GM03348 (cell line): ENCODE results near the gene GJB6.

Experiments
- DNase-seq: peaks from one replicate; pipeline ENCODE4 v3.0.0; 2012; ENCODE audit warnings: low spot score

GJB6 gene

GRCh38 chr13:20227288-20227687, 4.8 kb downstream of the GJB6 start:
- DNase-seq: no peak

DNA sequence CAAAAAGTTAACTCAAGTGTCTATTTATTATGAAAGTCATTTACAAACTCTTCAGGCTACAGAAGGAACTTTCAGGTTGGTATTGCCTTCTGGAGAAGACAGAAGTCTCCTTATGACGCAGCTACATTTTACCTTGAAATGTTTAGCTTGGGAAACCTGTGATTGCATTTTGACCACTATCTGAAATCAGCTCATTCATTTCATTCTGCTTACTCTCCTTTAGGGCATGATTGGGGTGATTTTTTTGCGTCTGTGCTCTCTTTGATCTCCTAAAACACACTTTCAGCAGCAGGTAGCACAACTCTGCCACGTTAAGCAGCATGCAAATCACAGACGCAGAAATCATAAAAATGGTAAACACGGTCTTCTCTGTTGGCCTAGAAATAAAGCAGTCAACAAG, 9.6 kb downstream of the GJB6 start:
- DNase-seq: no peak

GRCh38 chr13:20221772-20222171, 10.3 kb downstream of the GJB6 start:
- peak; percentile 45 for DNase-seq

DNA sequence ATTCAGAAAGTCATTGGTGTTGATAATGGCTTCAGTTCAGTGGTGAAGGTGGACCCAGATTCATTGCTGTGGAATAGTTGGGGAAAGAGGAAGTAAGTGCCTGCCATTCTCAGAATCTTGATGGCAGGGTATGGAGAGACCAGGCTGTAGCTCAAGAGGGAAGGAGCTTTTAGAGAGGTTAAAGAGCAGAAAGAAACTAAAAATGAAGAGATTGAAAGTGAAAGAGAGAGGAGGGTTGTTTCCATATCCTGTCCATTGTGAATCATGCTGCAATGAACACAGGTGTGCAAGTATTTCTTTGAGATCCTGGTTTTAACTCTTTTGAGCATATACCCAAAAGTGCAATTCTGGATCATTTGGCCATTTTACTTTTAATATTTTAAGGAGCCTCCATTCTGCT, 12.5 kb downstream of the GJB6 start:
- DNase-seq: no peak

GRCh38 chr13:20217168-20217567, 15.0 kb downstream of the GJB6 start:
- DNase-seq: no peak

DNA sequence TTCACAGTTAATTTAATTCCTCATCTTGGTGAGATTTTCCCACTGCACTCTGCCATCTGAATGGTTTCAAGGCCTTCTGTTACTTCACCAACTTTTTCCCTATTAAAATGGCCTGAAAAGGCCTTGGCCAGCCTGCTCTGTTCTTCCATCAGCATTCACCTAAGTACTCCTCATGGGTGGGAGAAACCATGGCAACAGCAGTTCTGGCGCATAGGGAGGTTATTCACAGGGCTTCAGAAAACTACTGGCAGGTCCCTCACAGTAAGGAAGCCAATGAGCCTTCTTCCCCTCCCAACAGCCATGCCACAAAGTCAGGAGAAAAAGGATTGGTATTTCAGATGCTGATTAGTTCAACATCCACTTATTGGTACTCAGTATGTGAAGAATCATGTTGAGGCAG, 22.2 kb downstream of the GJB6 start:
- DNase-seq: no peak

DNA sequence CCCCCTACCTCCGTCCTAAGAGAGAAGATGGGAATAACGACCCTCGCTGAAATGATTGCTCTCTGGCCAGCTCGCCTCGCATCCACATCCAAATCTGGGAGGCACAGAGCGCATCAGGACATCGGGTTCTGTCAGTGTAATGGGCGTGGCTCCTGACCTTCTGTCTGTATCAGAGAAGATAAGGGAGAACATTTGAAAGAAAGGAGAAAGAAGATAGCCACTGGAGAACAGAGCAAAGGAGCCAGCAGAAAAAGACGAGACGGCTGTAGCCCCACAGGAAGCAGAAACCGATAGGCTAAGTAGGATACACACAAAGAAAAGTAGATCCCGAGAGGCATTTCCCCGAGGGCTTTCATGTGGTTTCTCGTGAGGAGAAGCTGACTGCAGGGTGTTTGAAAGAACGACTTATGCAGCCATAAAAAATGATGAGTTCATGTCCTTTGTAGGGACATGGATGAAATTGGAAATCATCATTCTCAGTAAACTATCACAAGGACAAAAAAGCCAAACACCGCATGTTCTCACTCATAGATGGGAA, 25.4 kb downstream of the GJB6 start:
- no peak for DNase-seq

GRCh38 chr13:20206065-20206697, 25.9 kb downstream of the GJB6 start:
- DNase-seq: no peak

GRCh38 chr13:20198781-20199180, 33.3 kb downstream of the GJB6 start:
- no peak for DNase-seq

GRCh38 chr13:20197361-20197834, 34.7 kb downstream of the GJB6 start:
- peak; percentile 66 for DNase-seq

GRCh38 chr13:20195801-20196200, 36.3 kb downstream of the GJB6 start:
- no peak for DNase-seq

- DNase-seq: no peak
Measured at GRCh38 chr13:20193907-20194631, 38.0 kb downstream of the GJB6 start.

DNA sequence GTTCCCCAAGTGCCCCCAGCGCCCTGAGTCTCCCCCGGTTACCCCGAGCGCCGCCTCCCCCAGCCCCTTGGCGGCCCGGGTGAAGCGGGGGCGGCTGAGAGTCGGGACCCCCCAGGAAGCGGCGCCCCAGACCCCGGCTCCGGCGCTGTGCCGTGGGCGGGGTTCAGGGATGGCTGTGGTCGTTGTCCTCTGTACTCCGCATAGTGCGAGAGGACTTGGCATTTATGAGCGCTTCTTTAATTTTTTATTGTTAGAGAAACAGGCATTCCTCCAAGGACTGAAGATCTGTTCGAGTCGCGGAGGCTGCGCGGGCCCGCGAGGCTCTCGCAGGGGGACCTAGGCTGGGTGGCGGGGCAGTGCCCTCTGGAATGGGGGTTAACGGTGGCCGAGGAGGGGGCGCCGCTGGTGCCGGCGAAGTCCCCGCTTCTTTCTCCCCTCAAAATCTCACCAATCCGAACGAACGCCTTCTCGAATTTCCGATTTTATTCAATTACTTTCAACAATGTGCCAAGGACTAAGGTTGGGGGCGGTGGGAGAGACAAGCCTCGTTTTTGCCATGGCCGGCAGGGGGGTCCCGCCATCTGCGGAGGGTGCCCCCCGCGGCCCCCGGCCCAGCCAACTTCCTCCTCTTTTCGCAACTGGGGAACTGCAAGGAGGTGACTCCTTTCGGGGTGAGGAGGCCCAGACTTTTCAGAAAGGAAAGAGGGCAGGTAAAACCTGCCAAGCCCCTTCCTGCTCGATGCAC, 38.8 kb downstream of the GJB6 start:
- DNase-seq: peak; percentile 42

DNA sequence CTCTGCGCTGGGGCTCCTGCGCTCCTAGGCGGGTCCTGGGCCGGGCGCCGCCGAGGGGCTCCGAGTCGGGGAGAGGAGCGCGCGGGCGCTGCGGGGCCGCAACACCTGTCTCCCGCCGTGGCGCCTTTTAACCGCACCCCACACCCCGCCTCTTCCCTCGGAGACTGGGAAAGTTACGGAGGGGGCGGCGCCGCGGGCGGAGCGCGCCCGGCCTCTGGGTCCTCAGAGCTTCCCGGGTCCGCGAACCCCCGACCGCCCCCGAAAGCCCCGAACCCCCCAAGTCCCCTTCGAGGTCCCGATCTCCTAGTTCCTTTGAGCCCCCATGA, 39.3 kb downstream of the GJB6 start, which contains the start of gene GJB2:
TSS of gene GJB2 (minus strand) at position 103 of the 326 bp plus-strand sequence. CDS start 3,357 bp downstream, outside the sequence.
- peak; percentile 21 for DNase-seq

GRCh38 chr13:20192158-20192835, 39.8 kb downstream of the GJB6 start:
- peak; percentile 27 for DNase-seq

DNA sequence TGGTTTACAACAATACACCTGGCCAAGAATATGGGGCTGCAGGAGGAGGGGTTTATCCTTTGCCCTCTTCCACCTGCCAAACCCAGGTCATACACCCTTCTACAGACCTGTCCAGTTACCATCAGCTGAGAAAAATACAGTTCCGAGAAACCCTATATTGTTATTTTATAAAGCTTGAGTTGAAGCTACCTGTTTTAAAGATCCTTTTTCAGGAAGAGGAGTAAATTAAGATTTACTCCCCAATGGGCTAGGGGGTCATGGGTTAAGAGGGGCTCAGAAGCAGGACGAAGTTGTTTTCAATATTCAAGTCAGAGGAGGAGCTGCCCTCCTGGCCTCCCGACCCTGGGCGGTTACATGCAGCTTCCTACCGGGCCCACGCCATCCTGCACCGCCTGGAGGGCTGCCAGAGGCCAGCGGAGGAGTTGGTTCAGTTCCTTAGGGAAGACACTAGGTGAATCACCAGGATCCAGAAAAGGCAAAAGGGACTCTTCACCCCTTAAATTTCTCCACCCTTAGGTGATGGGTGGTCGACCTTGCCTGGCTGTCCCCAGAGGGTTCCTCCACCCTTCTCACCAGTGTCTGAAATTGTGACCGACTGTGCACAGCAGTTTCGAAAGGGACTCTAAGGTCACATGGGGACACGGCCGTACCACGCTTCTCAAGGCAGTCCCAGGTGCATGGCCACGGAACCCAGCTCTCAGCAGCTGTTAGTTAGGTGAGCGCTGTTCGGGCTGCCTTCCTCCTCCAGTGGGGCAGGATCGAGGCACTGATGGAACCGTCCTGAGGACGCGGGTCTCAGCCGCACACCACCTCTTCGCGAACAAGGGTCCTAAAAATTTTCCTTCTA, 40.6 kb downstream of the GJB6 start:
- no peak for DNase-seq

GRCh38 chr13:20190481-20191310, 41.4 kb downstream of the GJB6 start:
- DNase-seq: peak; percentile 73

DNA sequence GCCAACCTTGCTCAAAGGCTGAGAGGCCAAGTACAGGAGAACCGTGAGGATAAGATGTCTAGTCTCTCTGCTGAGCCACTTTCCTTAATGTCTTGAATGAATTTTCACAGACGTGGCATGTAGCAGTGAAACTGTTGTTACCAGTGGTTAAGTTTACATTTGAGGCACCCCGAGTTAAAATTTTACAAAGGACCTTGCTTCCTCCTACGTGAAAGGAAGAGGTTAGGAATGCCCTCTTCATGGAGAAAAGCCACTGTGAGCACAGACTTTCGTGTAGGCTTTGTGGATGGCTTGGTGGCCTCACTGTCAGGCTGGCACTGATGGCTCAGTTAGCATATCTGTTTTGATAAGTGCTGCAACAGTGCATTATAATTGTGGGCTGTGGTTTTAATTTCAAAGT, 42.0 kb downstream of the GJB6 start:
- no peak for DNase-seq

DNA sequence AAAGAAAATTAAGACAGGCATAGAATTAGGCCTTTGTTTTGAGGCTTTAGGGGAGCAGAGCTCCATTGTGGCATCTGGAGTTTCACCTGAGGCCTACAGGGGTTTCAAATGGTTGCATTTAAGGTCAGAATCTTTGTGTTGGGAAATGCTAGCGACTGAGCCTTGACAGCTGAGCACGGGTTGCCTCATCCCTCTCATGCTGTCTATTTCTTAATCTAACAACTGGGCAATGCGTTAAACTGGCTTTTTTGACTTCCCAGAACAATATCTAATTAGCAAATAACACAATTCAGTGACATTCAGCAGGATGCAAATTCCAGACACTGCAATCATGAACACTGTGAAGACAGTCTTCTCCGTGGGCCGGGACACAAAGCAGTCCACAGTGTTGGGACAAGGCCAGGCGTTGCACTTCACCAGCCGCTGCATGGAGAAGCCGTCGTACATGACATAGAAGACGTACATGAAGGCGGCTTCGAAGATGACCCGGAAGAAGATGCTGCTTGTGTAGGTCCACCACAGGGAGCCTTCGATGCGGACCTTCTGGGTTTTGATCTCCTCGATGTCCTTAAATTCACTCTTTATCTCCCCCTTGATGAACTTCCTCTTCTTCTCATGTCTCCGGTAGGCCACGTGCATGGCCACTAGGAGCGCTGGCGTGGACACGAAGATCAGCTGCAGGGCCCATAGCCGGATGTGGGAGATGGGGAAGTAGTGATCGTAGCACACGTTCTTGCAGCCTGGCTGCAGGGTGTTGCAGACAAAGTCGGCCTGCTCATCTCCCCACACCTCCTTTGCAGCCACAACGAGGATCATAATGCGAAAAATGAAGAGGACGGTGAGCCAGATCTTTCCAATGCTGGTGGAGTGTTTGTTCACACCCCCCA, 43.2 kb downstream of the GJB6 start:
- no peak for DNase-seq
